Stimulated activated naive CD8-positive, alpha-beta T cell treated with anti-CD3 and anti-CD28 coated beads, Interleukin-15, Interleukin-2, amounts not matched to agents 100 U/mL and 50 U/mL, for 24 hours (primary cell): Measurements from ENCODE around the gene SHISA2.

Experiments used
- ATAC-seq: fragments of 150-1000 bp; cut with Tn5 transposase; one replicate; pipeline ENCODE4 v1.10.0; 2021
- DNase-seq: peaks from one replicate; pipeline ENCODE4 v3.0.0; 2021

The SHISA2 gene

GRCh38 chr13:26017932-26018665 is 33.7 kb downstream of the SHISA2 start:
- DNase-seq (no peak), ATAC-seq (no peak)

GRCh38 chr13:26017196-26017921 is 34.5 kb downstream of the SHISA2 start:
- no peak for ATAC-seq
- no peak for DNase-seq

GRCh38 chr13:26016189-26016588 is 35.6 kb downstream of the SHISA2 start:
- DNase-seq (no peak), ATAC-seq (no peak)

- no peak for ATAC-seq
- no peak for DNase-seq
Measured at GRCh38 chr13:26015271-26016125, 36.3 kb downstream of the SHISA2 start.

GRCh38 chr13:26012995-26013394 is 38.8 kb downstream of the SHISA2 start:
- ATAC-seq, result no peak
- no peak for DNase-seq

GRCh38 chr13:26011996-26012821 is 39.6 kb downstream of the SHISA2 start:
- ATAC-seq, result peak; percentile 74
- peak; percentile 64 for DNase-seq

GRCh38 chr13:26011208-26011573 is 40.6 kb downstream of the SHISA2 start:
- ATAC-seq, result no peak
- no peak for DNase-seq

GRCh38 chr13:26010487-26011207 is 41.2 kb downstream of the SHISA2 start:
- ATAC-seq (no peak), DNase-seq (no peak)

- peak; percentile 40 for ATAC-seq
- no peak for DNase-seq
Measured at GRCh38 chr13:26007261-26008125, 44.3 kb downstream of the SHISA2 start.
